K562 (cell line): ENCODE data around the gene THAP6. TPM values are rescaled to one million over a fixed set of nuclear protein-coding genes. Genes with fewer than 3 reads are reported as not detected.

Experiments used
- ATAC-seq: fragments of 200-7000 bp; cut with Tn5 transposase; 3 replicates; pipeline ENCODE4 v1.9.1; 2020; ENCODE audit warnings: moderate library complexity
- BruUV-seq: library from RNA; stranded (reverse); fragments of 400-500 nt; replicated peaks from 2 replicates; lab custom pipeline; 2021; lab: Mats Ljungman, UMichigan
- CTCF ChIA-PET: fragments of 300-600 bp; formaldehyde crosslinking; extraction: SDS; loops from one replicate; lab custom pipeline; 2021; ENCODE audit warnings: low intra/inter-chr PET ratio; lab: Yijun Ruan, JAX
- POLR2A ChIA-PET: fragments of 300-600, 350-650 bp; sonication (Branson Sonifier 250); formaldehyde crosslinking; extraction: SDS; loops from one replicate; lab custom pipeline; 2021; ENCODE audit warnings: antibody characterized with exemption, inconsistent platforms; lab: Yijun Ruan, JAX
- DNase-seq, 4 experiments: peaks; one replicate each; pipeline versions ENCODE4 v3.0.0 to v3.0.0-alpha.2; 2011 to 2018; ENCODE audit warnings: low spot score in 3 of 4, mixed read lengths in 3 of 4; ENCODE audit errors: extremely low read depth in 1 of 4
- FAIRE-seq: peaks from 2 replicates; lab custom pipeline; 2011; peaks lifted over from hg19 to GRCh38; lab: Jason Lieb, UNC
- H2AFZ ChIP-seq: 2 replicates; pipeline ENCODE4 v1.6.0; 2011; ENCODE audit warnings: low read depth, low read length, control low read depth, inconsistent platforms
- H3K27ac ChIP-seq: fragments of 200-600 bp; 3 replicates; pipeline ENCODE4 v1.8.0; 2011; ENCODE audit warnings: low read depth, mild to moderate bottlenecking, control low read depth, inconsistent platforms, low read length, moderate library complexity, mixed read lengths; ENCODE audit errors: extremely low read depth
- H3K27me3 ChIP-seq, 2 experiments: fragments of 300-600 bp in 1 of 2; 2 replicates in 1 of 2; 3 replicates in 1 of 2; pipeline versions ENCODE4 v1.6.0 to v1.8.0; 2011; ENCODE audit warnings: inconsistent platforms in 2 of 2, low read length in 2 of 2, mild to moderate bottlenecking in 1 of 2, mixed read lengths in 1 of 2, moderate library complexity in 1 of 2; ENCODE audit not compliant: control insufficient read depth in 2 of 2, insufficient read depth in 2 of 2
- H3K36me3 ChIP-seq: fragments of 300-600 bp; 3 replicates; pipeline ENCODE4 v1.8.0; 2011; ENCODE audit warnings: mild to moderate bottlenecking, low read length, inconsistent platforms; ENCODE audit not compliant: control insufficient read depth, insufficient read depth
- H3K4me1 ChIP-seq, 2 experiments: fragments of 200-600 bp in 1 of 2; replicated peaks in 1 of 2; 2 replicates in 1 of 2; 3 replicates in 1 of 2; pipeline versions ENCODE4 v1.5.1 to v1.8.0; 2011; ENCODE audit warnings: inconsistent platforms in 2 of 2, low read length in 2 of 2, mild to moderate bottlenecking in 1 of 2, mixed read lengths in 1 of 2, moderate library complexity in 1 of 2; ENCODE audit not compliant: control insufficient read depth in 2 of 2, insufficient read depth in 2 of 2
- H3K4me2 ChIP-seq: 2 replicates; pipeline ENCODE4 v1.6.1; 2011; ENCODE audit warnings: low read length, control low read depth, inconsistent platforms, mixed read lengths; ENCODE audit not compliant: insufficient read depth
- H3K4me3 ChIP-seq: fragments of 200-600 bp; sonication (generic), shearing (Covaris generic); 2 replicates; pipeline ENCODE4 v1.5.1; 2016; ENCODE audit warnings: control low read depth, inconsistent platforms
- H3K79me2 ChIP-seq: fragments of 200-600 bp; 3 replicates; pipeline ENCODE4 v1.8.0; 2011; ENCODE audit warnings: low read length, inconsistent platforms; ENCODE audit not compliant: control insufficient read depth, insufficient read depth
- H3K9ac ChIP-seq, 2 experiments: 2 replicates each; pipeline versions ENCODE4 v1.6.0 to v1.6.1; 2011; ENCODE audit warnings: low read depth in 2 of 2, low read length in 2 of 2, control low read depth in 1 of 2, inconsistent platforms in 1 of 2, mild to moderate bottlenecking in 1 of 2, mixed read lengths in 1 of 2; ENCODE audit not compliant: insufficient read depth in 1 of 2
- H3K9me1 ChIP-seq: one replicate; pipeline ENCODE4 v1.6.0; 2011; ENCODE audit warnings: inconsistent platforms, mild to moderate bottlenecking, low read length, moderate library complexity; ENCODE audit not compliant: control insufficient read depth, insufficient read depth
- H3K9me3 ChIP-seq: replicated peaks from 2 replicates; pipeline ENCODE4 v1.5.1; 2011; ENCODE audit warnings: low read depth, low read length, inconsistent platforms; ENCODE audit not compliant: control insufficient read depth, insufficient read depth
- H4K20me1 ChIP-seq: replicated peaks from 2 replicates; pipeline ENCODE4 v1.6.1; 2011; ENCODE audit warnings: low read length, inconsistent platforms, mixed read lengths; ENCODE audit not compliant: control insufficient read depth, insufficient read depth
- BRCA1 ChIP-seq, 2 experiments: fragments of 450-650 bp in 1 of 2; sonication (generic) in 1 of 2; formaldehyde crosslinking in 1 of 2; IDR thresholded peaks; 2 replicates each; pipeline versions ENCODE4 v1.5.0 to v1.6.1; 2017 to 2020; ENCODE audit warnings: mild to moderate bottlenecking in 1 of 2, missing genetic modification reagents in 1 of 2
- CXXC5 ChIP-seq: fragments of 250-450 bp; sonication (Bioruptor Pico); IDR thresholded peaks from 2 replicates; pipeline ENCODE4 v1.8.0; 2022; ENCODE audit warnings: inconsistent platforms, mild to moderate bottlenecking, moderate library complexity
- ELF2 ChIP-seq: fragments of 250-450 bp; sonication (Bioruptor Pico); IDR thresholded peaks from 2 replicates; pipeline ENCODE4 v1.5.0; 2021; ENCODE audit warnings: mild to moderate bottlenecking
- FOXA3 ChIP-seq, 2 experiments: fragments of 450-650 bp in 1 of 2; sonication (generic) in 1 of 2; formaldehyde crosslinking; IDR thresholded peaks in 1 of 2; conservative IDR thresholded peaks in 1 of 2; 2 replicates each; pipeline versions ENCODE4 v1.4.0 to v1.8.0; 2020 to 2022; ENCODE audit warnings: mild to moderate bottlenecking in 2 of 2, missing genetic modification reagents in 1 of 2
- NFE2 ChIP-seq: IDR thresholded peaks from 2 replicates; pipeline ENCODE4 v1.6.1; 2014; ENCODE audit warnings: antibody characterized with exemption, low read depth
- RBFOX2 ChIP-seq: fragments of 200-400 bp; formaldehyde crosslinking; IDR thresholded peaks from 2 replicates; pipeline ENCODE4 v1.6.1; 2017; ENCODE audit warnings: low read depth, mild to moderate bottlenecking, low read length, moderate library complexity
- RUNX1 ChIP-seq: sonication (generic); IDR thresholded peaks from 2 replicates; pipeline ENCODE4 v1.6.1; 2016; ENCODE audit warnings: antibody characterized with exemption, low read depth
- TEAD2 ChIP-seq: fragments of 450-650 bp; IDR thresholded peaks from 2 replicates; pipeline ENCODE4 v1.6.1; 2016; ENCODE audit warnings: missing genetic modification characterization, control low read depth, missing compliant biosample characterization
- ZNF174 ChIP-seq: fragments of 250-450 bp; sonication (Bioruptor Pico); IDR thresholded peaks from 2 replicates; pipeline ENCODE4 v1.4.0; 2020; ENCODE audit warnings: mild to moderate bottlenecking
- WGBS: fragments of 100-300 bp; shearing (Covaris generic); methylation state at CpG from one replicate; pipeline ENCODE4 v1.1.6; 2016; ENCODE audit warnings: low coverage, mixed read lengths; ENCODE audit not compliant: insufficient coverage; ENCODE audit errors: missing lambda C conversion rate; 5-methylcytosine and 5-hydroxymethylcytosine counted together
- in situ Hi-C: fragments of 300-500 bp; cut with MboI; formaldehyde crosslinking; loops from 4 replicates; pipeline ENCODE4 v1.15.0; 2018; ENCODE audit warnings: inconsistent platforms, mixed read lengths
- intact Hi-C: fragments of 100-400 bp; cut with micrococcal nuclease; formaldehyde crosslinking; loops from 2 replicates; pipeline ENCODE4 v1.14.2; 2022
- polyA plus RNA-seq, 8 experiments: library from polyadenylated mRNA; depleted of rRNA in 4 of 8; stranded (reverse) in 5 of 8; unstranded in 3 of 8; fragments of >200 nt; fragmentation: Nextera tagmentation in 2 of 8; fragmentation: Illumina TruSeq in 1 of 8; extraction: Ambion mirVana in 2 of 8; extraction: Trizol in 1 of 8; gene quantifications; 2 replicates each; pipeline versions ENCODE4 v1.2.1 to v1.2.3, GENCODE V29; 2011 to 2014; ENCODE audit warnings: inconsistent platforms in 1 of 8, missing spikeins in 1 of 8
- total RNA-seq, 7 experiments: library from RNA; depleted of rRNA in 6 of 7; stranded (reverse); fragments of >200 nt in 6 of 7; fragmentation: Illumina TruSeq in 2 of 7; extraction: Trizol in 2 of 7; gene quantifications; 2 replicates each; pipeline versions ENCODE4 v1.2.1 to v1.2.3, GENCODE V29; 2011 to 2021; ENCODE audit warnings: low replicate concordance in 1 of 7
- TF ChIP-seq, protein P1 (sequence below): fragments of 450-650 bp; IDR thresholded peaks from 2 replicates; pipeline ENCODE4 v1.6.1; 2016; ENCODE audit warnings: low read depth
- TF ChIP-seq, protein P2 (sequence below), 2 experiments: fragments of 450-650 bp; IDR thresholded peaks; 2 replicates each; pipeline ENCODE4 v1.6.1; 2016
- TF ChIP-seq, protein P3 (sequence below): fragments of 450-650 bp; formaldehyde crosslinking; conservative IDR thresholded peaks from 2 replicates; pipeline ENCODE4 v1.4.0; 2022; ENCODE audit warnings: mild to moderate bottlenecking, missing genetic modification characterization

THAP6 gene
- total and polyA plus RNA-seq, 9 of the 15 experiments (the other 6 are each of a cell fraction or from before 2014, with no cell fraction given): 8.9 to 30.4 (median 17.3) TPM

DNA sequence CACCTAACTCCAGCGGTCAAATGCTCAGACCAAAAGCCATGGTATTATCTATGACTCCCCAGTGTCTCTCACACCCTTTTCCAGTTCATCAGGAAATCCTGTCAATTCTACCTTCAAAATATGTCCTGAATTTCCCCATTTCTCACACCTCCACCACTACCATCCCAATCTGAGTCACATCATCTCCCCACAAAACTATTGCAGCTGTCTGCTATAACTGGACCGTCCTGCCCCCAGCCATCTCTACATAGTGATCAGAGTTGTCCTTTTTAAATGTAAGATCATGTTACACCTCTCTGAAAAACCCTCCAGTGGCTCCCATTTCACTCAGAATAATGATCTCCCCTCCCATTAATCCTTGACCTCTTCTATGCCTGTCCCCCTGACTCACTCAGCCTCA lies 34.7 kb downstream of the THAP6 start:
- no peak overlapping the region for H3K4me2 ChIP-seq
- BruUV-seq: no TSS peak
- H3K27me3 ChIP-seq: no peaks in the 10 kb centered on the region
- no peaks in the 10 kb centered on the region for H3K9me1 ChIP-seq
- ATAC-seq: no peak
- POLR2A ChIA-PET: no interaction called here
- no peak for DNase-seq
- intact Hi-C loops (no loop called here), in situ Hi-C loops (no loop called here)
- no peak overlapping the region for H3K9ac ChIP-seq
- no peak overlapping the region for H3K27ac ChIP-seq
- WGBS: 50% methylated on average over 1 of the region's 2 CpGs
- H3K4me3 ChIP-seq: no peak overlapping the region
- CTCF ChIA-PET: no interaction called here
- H3K36me3 ChIP-seq: 0 out of 3 replicates have a peak, but pooled peaks cover 2% of the 10 kb centered on the region
- no peaks in the 10 kb centered on the region for H4K20me1 ChIP-seq
- H3K4me1 ChIP-seq: no peaks in the 10 kb centered on the region; a peak in 1 of 5 replicates
- H3K79me2 ChIP-seq: no peaks in the 10 kb centered on the region
- no peak overlapping the region for H2AFZ ChIP-seq
- FAIRE-seq: no peak
- no peaks in the 10 kb centered on the region for H3K9me3 ChIP-seq
- TF ChIP-seq NFE2: no peak
- TF ChIP-seq, protein P1, sequence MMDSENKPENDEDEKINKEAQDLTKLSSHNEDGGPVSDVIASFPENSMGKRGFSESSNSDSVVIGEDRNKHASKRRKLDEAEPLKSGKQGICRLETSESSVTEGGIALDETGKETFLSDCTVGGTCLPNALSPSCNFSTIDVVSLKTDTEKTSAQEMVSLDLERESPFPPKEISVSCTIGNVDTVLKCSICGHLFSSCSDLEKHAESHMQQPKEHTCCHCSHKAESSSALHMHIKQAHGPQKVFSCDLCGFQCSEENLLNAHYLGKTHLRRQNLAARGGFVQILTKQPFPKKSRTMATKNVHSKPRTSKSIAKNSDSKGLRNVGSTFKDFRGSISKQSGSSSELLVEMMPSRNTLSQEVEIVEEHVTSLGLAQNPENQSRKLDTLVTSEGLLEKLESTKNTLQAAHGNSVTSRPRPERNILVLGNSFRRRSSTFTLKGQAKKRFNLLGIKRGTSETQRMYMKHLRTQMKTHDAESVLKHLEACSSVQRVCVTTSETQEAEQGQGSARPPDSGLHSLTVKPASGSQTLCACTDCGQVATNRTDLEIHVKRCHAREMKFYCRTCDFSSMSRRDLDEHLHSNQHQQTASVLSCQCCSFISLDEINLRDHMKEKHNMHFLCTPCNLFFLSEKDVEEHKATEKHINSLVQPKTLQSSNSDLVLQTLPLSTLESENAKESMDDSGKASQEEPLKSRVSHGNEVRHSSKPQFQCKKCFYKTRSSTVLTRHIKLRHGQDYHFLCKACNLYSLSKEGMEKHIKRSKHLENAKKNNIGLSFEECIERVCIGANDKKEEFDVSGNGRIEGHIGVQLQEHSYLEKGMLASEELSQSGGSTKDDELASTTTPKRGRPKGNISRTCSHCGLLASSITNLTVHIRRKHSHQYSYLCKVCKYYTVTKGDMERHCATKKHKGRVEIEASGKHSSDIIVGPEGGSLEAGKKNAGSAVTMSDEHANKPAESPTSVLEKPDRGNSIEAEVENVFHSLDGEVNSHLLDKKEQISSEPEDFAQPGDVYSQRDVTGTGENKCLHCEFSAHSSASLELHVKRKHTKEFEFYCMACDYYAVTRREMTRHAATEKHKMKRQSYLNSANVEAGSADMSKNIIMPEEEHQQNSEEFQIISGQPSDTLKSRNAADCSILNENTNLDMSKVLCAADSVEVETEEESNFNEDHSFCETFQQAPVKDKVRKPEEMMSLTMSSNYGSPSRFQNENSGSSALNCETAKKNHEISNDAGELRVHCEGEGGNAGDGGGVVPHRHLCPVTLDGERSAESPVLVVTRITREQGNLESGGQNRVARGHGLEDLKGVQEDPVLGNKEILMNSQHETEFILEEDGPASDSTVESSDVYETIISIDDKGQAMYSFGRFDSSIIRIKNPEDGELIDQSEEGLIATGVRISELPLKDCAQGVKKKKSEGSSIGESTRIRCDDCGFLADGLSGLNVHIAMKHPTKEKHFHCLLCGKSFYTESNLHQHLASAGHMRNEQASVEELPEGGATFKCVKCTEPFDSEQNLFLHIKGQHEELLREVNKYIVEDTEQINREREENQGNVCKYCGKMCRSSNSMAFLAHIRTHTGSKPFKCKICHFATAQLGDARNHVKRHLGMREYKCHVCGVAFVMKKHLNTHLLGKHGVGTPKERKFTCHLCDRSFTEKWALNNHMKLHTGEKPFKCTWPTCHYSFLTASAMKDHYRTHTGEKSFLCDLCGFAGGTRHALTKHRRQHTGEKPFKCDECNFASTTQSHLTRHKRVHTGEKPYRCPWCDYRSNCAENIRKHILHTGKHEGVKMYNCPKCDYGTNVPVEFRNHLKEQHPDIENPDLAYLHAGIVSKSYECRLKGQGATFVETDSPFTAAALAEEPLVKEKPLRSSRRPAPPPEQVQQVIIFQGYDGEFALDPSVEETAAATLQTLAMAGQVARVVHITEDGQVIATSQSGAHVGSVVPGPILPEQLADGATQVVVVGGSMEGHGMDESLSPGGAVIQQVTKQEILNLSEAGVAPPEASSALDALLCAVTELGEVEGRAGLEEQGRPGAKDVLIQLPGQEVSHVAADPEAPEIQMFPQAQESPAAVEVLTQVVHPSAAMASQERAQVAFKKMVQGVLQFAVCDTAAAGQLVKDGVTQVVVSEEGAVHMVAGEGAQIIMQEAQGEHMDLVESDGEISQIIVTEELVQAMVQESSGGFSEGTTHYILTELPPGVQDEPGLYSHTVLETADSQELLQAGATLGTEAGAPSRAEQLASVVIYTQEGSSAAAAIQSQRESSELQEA: no peak
- no peak for TF ChIP-seq RUNX1
- TF ChIP-seq, protein P2, sequence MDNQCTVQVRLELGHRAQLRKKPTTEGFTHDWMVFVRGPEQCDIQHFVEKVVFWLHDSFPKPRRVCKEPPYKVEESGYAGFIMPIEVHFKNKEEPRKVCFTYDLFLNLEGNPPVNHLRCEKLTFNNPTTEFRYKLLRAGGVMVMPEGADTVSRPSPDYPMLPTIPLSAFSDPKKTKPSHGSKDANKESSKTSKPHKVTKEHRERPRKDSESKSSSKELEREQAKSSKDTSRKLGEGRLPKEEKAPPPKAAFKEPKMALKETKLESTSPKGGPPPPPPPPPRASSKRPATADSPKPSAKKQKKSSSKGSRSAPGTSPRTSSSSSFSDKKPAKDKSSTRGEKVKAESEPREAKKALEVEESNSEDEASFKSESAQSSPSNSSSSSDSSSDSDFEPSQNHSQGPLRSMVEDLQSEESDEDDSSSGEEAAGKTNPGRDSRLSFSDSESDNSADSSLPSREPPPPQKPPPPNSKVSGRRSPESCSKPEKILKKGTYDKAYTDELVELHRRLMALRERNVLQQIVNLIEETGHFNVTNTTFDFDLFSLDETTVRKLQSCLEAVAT (IDR thresholded peaks at IDR 0.05): no peak
- no peak for TF ChIP-seq CXXC5 (CRISPR knock-in tag)
- no peak for TF ChIP-seq FOXA3 (CRISPR knock-in tag; conservative IDR thresholded peaks at IDR 0.05 in 1 of 2, IDR thresholded peaks at IDR 0.05 in 1 of 2)
- TF ChIP-seq, protein P3, sequence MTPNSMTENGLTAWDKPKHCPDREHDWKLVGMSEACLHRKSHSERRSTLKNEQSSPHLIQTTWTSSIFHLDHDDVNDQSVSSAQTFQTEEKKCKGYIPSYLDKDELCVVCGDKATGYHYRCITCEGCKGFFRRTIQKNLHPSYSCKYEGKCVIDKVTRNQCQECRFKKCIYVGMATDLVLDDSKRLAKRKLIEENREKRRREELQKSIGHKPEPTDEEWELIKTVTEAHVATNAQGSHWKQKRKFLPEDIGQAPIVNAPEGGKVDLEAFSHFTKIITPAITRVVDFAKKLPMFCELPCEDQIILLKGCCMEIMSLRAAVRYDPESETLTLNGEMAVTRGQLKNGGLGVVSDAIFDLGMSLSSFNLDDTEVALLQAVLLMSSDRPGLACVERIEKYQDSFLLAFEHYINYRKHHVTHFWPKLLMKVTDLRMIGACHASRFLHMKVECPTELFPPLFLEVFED (CRISPR knock-in tag): no peak
- TF ChIP-seq RBFOX2: no peak
- TF ChIP-seq BRCA1 (IDR thresholded peaks at IDR 0.05): no peak
- TF ChIP-seq BRCA1 (CRISPR knock-in tag; IDR thresholded peaks at IDR 0.05): no peak
- TF ChIP-seq ZNF174: no peak
- no peak for TF ChIP-seq ELF2 (CRISPR knock-in tag)
- no peak for TF ChIP-seq TEAD2 (tag)
